Measurements from ENCODE around the gene ICOS. TPM values are rescaled to one million over a fixed set of nuclear protein-coding genes. Genes with fewer than 3 reads are reported as not detected.

Gene ICOS
- polyA plus RNA-seq, 1 experiment, result not detected

- Histone ChIP-seq H3K27me3 (ENCODE audit: control insufficient read depth, insufficient read depth, low read length) (0 out of 2 replicates have a peak, but pooled peaks cover 2% of the 10 kb centered on the region), H3K36me3 (ENCODE audit: control insufficient read depth, insufficient read depth, low read length) (no peaks in the 10 kb centered on the region), H3K4me3 (ENCODE audit: low read depth, low read length) (no peak overlapping the region)
- no peak for TF ChIP-seq CTCF (IDR thresholded peaks at IDR 0.05; ENCODE audit: insufficient read depth, low read depth, low read length)
- ChIA-PET POLR2A (no interaction called here), CTCF (no interaction called here)
- no peak for DNase-seq (ENCODE audit: low read depth)
Measured at GRCh38 chr2:203914546-203915182, 21.9 kb upstream of the ICOS start.

- CTCF ChIA-PET, result no interaction called here
Measured at GRCh38 chr2:203915256-203915655, 21.3 kb upstream of the ICOS start.

GRCh38 chr2:203916756-203917155 is 19.8 kb upstream of the ICOS start:
- Histone ChIP-seq H3K4me3 (ENCODE audit: low read depth, low read length) (no peak overlapping the region), H3K27me3 (ENCODE audit: control insufficient read depth, insufficient read depth, low read length) (0 out of 2 replicates have a peak, but pooled peaks cover 2% of the 10 kb centered on the region), H3K36me3 (ENCODE audit: control insufficient read depth, insufficient read depth, low read length) (no peaks in the 10 kb centered on the region)
- ChIA-PET POLR2A (no interaction called here), CTCF (interaction anchor here (1.1 to 1.5 kb wide), 2 partner anchors 13 to 26 kb away, joined by 3 read pairs; no protein-coding TSS in a partner anchor)
- DNase-seq (ENCODE audit: low read depth), result no peak
- no peak for TF ChIP-seq CTCF (IDR thresholded peaks at IDR 0.05; ENCODE audit: insufficient read depth, low read depth, low read length)

More at GRCh38 chr2:203915256-203915655, 21.3 kb upstream of the ICOS start:
- TF ChIP-seq CTCF (IDR thresholded peaks at IDR 0.05; ENCODE audit: insufficient read depth, low read depth, low read length), result no peak
- H3K27me3 ChIP-seq (ENCODE audit: control insufficient read depth, insufficient read depth, low read length), result 0 out of 2 replicates have a peak, but pooled peaks cover 2% of the 10 kb centered on the region
- no peaks in the 10 kb centered on the region for H3K36me3 ChIP-seq (ENCODE audit: control insufficient read depth, insufficient read depth, low read length)
- POLR2A ChIA-PET, result no interaction called here
- no peak overlapping the region for H3K4me3 ChIP-seq (ENCODE audit: low read depth, low read length)
- DNase-seq (ENCODE audit: low read depth), result no peak

- no peak for DNase-seq (ENCODE audit: low read depth)
- H3K36me3 ChIP-seq (ENCODE audit: control insufficient read depth, insufficient read depth, low read length), result no peaks in the 10 kb centered on the region
- ChIA-PET CTCF (interaction anchor here (1.7 kb wide), 1 partner anchor 8 kb away, joined by 8 read pairs; no protein-coding TSS in a partner anchor), POLR2A (no interaction called here)
- H3K27me3 ChIP-seq (ENCODE audit: control insufficient read depth, insufficient read depth, low read length), result 0 out of 2 replicates have a peak, but pooled peaks cover 2% of the 10 kb centered on the region
- H3K4me3 ChIP-seq (ENCODE audit: low read depth, low read length), result no peak overlapping the region
- TF ChIP-seq CTCF (IDR thresholded peaks at IDR 0.05; ENCODE audit: insufficient read depth, low read depth, low read length), result no peak
Measured at GRCh38 chr2:203918264-203918663, 18.3 kb upstream of the ICOS start.

DNA sequence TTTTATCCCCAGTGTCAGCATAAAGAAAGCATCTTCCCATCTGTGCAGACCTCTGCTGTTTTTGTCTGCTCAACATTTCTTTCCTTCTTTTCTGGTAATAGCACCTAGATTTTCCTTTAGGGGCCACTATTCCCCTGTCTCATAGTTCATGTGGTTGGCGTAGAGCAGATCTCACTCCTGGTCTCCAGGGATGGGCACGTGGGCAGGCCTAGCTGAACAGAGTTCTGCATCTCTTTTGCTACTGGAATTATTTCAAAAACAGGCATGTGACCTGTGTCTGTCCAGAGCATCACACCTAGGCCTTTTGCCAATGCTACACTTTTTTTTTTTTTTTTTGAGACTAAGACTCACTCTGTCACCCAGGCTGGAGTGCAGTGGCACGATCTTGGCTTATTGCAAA is 17.7 kb upstream of the ICOS start:
- 0 out of 2 replicates have a peak, but pooled peaks cover 2% of the 10 kb centered on the region for H3K27me3 ChIP-seq (ENCODE audit: control insufficient read depth, insufficient read depth, low read length)
- no peak overlapping the region for H3K4me3 ChIP-seq (ENCODE audit: low read depth, low read length)
- DNase-seq (ENCODE audit: low read depth), result no peak
- POLR2A ChIA-PET, result no interaction called here
- no peaks in the 10 kb centered on the region for H3K36me3 ChIP-seq (ENCODE audit: control insufficient read depth, insufficient read depth, low read length)
- TF ChIP-seq CTCF (IDR thresholded peaks at IDR 0.05; ENCODE audit: insufficient read depth, low read depth, low read length), result no peak
- CTCF ChIA-PET, result interaction anchor here (1.7 kb wide), 1 partner anchor 9 kb away, joined by 8 read pairs; no protein-coding TSS in a partner anchor
